Trophoblast cell (in vitro differentiated cells and primary cell): ENCODE results near the gene TRIM22.

Experiments used
- DNase-seq, 2 donors: peaks; one replicate each; pipeline ENCODE4 v3.0.0-alpha.2; 2016
- H2AFZ ChIP-seq: 2 replicates; pipeline ENCODE4 v1.6.1; 2013; ENCODE audit warnings: low read length, moderate library complexity, mild to moderate bottlenecking; ENCODE audit not compliant: insufficient read depth, poor library complexity
- H2AK5ac ChIP-seq: 2 replicates; pipeline ENCODE4 v1.6.1; 2013; ENCODE audit warnings: mild to moderate bottlenecking, low read length
- H2BK120ac ChIP-seq: 2 replicates; pipeline ENCODE4 v1.6.1; 2013; ENCODE audit warnings: low read length, mild to moderate bottlenecking, moderate library complexity; ENCODE audit not compliant: insufficient read depth, poor library complexity
- H2BK12ac ChIP-seq: 2 replicates; pipeline ENCODE4 v1.6.1; 2013; ENCODE audit warnings: mild to moderate bottlenecking, low read length, moderate library complexity
- H2BK5ac ChIP-seq: 2 replicates; pipeline ENCODE4 v1.6.1; 2013; ENCODE audit warnings: low read length, low read depth, moderate library complexity, mild to moderate bottlenecking; ENCODE audit not compliant: poor library complexity
- H3K14ac ChIP-seq: 2 replicates; pipeline ENCODE4 v1.6.1; 2013; ENCODE audit warnings: mild to moderate bottlenecking, low read length
- H3K18ac ChIP-seq: 2 replicates; pipeline ENCODE4 v1.6.1; 2013; ENCODE audit warnings: mild to moderate bottlenecking, low read length
- H3K23ac ChIP-seq: 2 replicates; pipeline ENCODE4 v1.6.1; 2013; ENCODE audit warnings: low read length
- H3K27ac ChIP-seq: 2 replicates; pipeline ENCODE4 v1.5.1; 2013; ENCODE audit warnings: low read depth, mild to moderate bottlenecking, inconsistent platforms, low read length, moderate library complexity
- H3K27me3 ChIP-seq: 2 replicates; pipeline ENCODE4 v1.6.1; 2013; ENCODE audit warnings: inconsistent platforms, mild to moderate bottlenecking, low read length, moderate library complexity; ENCODE audit not compliant: insufficient read depth
- H3K36me3 ChIP-seq, 2 experiments: 1 replicate in 1 of 2; 2 replicates in 1 of 2; pipeline ENCODE4 v1.6.1; 2013; ENCODE audit warnings: low read length in 2 of 2, mild to moderate bottlenecking in 2 of 2, moderate library complexity in 1 of 2; ENCODE audit not compliant: insufficient read depth in 2 of 2, control insufficient read depth in 1 of 2
- H3K4ac ChIP-seq: 2 replicates; pipeline ENCODE4 v1.6.1; 2013; ENCODE audit warnings: low read depth, mild to moderate bottlenecking, low read length, moderate library complexity
- H3K4me1 ChIP-seq, 2 experiments: 1 replicate in 1 of 2; 2 replicates in 1 of 2; pipeline ENCODE4 v1.6.1; 2013; ENCODE audit warnings: low read length in 2 of 2, mild to moderate bottlenecking in 2 of 2, moderate library complexity in 1 of 2; ENCODE audit not compliant: insufficient read depth in 2 of 2, control insufficient read depth in 1 of 2
- H3K4me2 ChIP-seq: 2 replicates; pipeline ENCODE4 v1.6.1; 2013; ENCODE audit warnings: inconsistent platforms, mild to moderate bottlenecking, low read length, moderate library complexity
- H3K4me3 ChIP-seq: 2 replicates; pipeline ENCODE4 v1.5.1; 2013; ENCODE audit warnings: mild to moderate bottlenecking, low read depth, low read length, inconsistent platforms
- H3K79me1 ChIP-seq: one replicate; pipeline ENCODE4 v1.6.1; 2013; ENCODE audit warnings: low read length
- H3K79me2 ChIP-seq: 2 replicates; pipeline ENCODE4 v1.6.1; 2013; ENCODE audit warnings: low read length, mild to moderate bottlenecking; ENCODE audit not compliant: control insufficient read depth, insufficient read depth, poor library complexity
- H3K9ac ChIP-seq: 2 replicates; pipeline ENCODE4 v1.6.1; 2013; ENCODE audit warnings: mild to moderate bottlenecking, low read length
- H3K9me3 ChIP-seq: 2 replicates; pipeline ENCODE4 v1.6.1; 2013; ENCODE audit warnings: low read depth, mild to moderate bottlenecking, control low read depth, inconsistent platforms, low read length; ENCODE audit not compliant: insufficient read depth
- H4K12ac ChIP-seq: 2 replicates; pipeline ENCODE4 v1.6.1; 2013; ENCODE audit warnings: low read depth, mild to moderate bottlenecking, low read length, moderate library complexity
- H4K8ac ChIP-seq: 2 replicates; pipeline ENCODE4 v1.6.1; 2013; ENCODE audit warnings: low read depth, mild to moderate bottlenecking, low read length, moderate library complexity
- H4K91ac ChIP-seq: one replicate; pipeline ENCODE4 v1.6.1; 2013; ENCODE audit warnings: low read depth, mild to moderate bottlenecking, low read length, moderate library complexity
- WGBS: extraction: QIAGEN DNeasy Blood & Tissue Kit; methylation state at CpG from one replicate; pipeline ENCODE4 v1.1.7; 2013; ENCODE audit warnings: missing lambda C conversion rate; ENCODE audit not compliant: insufficient read length, insufficient coverage; ENCODE audit errors: extremely low coverage; 5-methylcytosine and 5-hydroxymethylcytosine counted together

TRIM22 gene

DNA sequence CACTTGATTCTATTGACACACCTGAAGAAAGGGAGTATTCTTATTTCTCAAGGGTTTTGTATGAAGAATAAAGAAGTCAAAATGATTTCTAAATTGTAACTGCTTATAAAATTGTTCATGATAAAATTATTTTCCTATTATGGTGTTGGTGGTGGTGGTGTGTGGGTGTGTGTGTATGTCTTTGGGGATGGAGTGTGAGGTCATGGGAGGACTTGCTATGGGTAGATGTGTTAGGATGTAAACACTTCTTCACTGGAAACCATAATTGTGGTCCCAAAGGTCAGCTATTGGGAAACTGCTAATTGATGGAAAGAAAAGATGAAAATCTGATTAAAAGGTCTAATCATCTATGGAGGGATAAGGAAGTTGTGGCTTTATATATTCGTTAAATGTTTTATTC lies 5.1 kb downstream of the TRIM22 start:
- Histone ChIP-seq H2BK12ac (no peak overlapping the region), H2AFZ (no peak overlapping the region), H3K18ac (no peak overlapping the region), H3K9ac (no peak overlapping the region), H4K12ac (no peak overlapping the region), H3K9me3 (no peaks in the 10 kb centered on the region), H3K4me1 (peaks cover 0 to 4% of the 10 kb centered on the region in 2 experiments), H3K4me3 (no peak overlapping the region), H3K14ac (no peak overlapping the region), H3K4ac (no peak overlapping the region), H3K79me2 (no peaks in the 10 kb centered on the region), H3K27ac (no peak overlapping the region), H3K79me1 (peaks cover 11% of the 10 kb centered on the region), H3K27me3 (no peaks in the 10 kb centered on the region), H3K23ac (no peak overlapping the region), H3K36me3 (no peaks in the 10 kb centered on the region), H4K8ac (no peak overlapping the region), H2BK120ac (no peak overlapping the region), H4K91ac (no peak overlapping the region), H2BK5ac (no peak overlapping the region), H2AK5ac (no peak overlapping the region), H3K4me2 (no peak overlapping the region)
- no peak for DNase-seq
- WGBS, result no CpG with 5 or more reads among the region's 1 CpG

GRCh38 chr11:5695580-5695979 lies 6.0 kb downstream of the TRIM22 start:
- H3K79me1 ChIP-seq, result peaks cover 6% of the 10 kb centered on the region
- no peak for DNase-seq
- H2AFZ ChIP-seq, result no peak overlapping the region
- no peak overlapping the region for H3K14ac ChIP-seq
- no peak overlapping the region for H3K27ac ChIP-seq
- no peak overlapping the region for H3K18ac ChIP-seq
- no peak overlapping the region for H3K9ac ChIP-seq
- no peak overlapping the region for H4K8ac ChIP-seq
- no peak overlapping the region for H3K4me3 ChIP-seq
- H3K79me2 ChIP-seq, result no peaks in the 10 kb centered on the region
- H4K91ac ChIP-seq, result no peak overlapping the region
- WGBS, result no CpG with 5 or more reads among the region's 1 CpG
- no peak overlapping the region for H2BK5ac ChIP-seq
- H3K27me3 ChIP-seq, result no peaks in the 10 kb centered on the region
- peaks cover 0 to 4% of the 10 kb centered on the region in 2 experiments for H3K4me1 ChIP-seq
- no peak overlapping the region for H3K23ac ChIP-seq
- H4K12ac ChIP-seq, result no peak overlapping the region
- H2AK5ac ChIP-seq, result no peak overlapping the region
- no peaks in the 10 kb centered on the region for H3K36me3 ChIP-seq
- H2BK12ac ChIP-seq, result no peak overlapping the region
- no peak overlapping the region for H3K4ac ChIP-seq
- H3K9me3 ChIP-seq, result no peaks in the 10 kb centered on the region
- no peak overlapping the region for H2BK120ac ChIP-seq
- no peak overlapping the region for H3K4me2 ChIP-seq

GRCh38 chr11:5696210-5696609 lies 6.6 kb downstream of the TRIM22 start:
- no peaks in the 10 kb centered on the region for H3K36me3 ChIP-seq
- no peak overlapping the region for H3K4ac ChIP-seq
- no peak overlapping the region for H3K9ac ChIP-seq
- H3K4me1 ChIP-seq, result peaks cover 0 to 4% of the 10 kb centered on the region in 2 experiments
- H2AFZ ChIP-seq, result no peak overlapping the region
- no peak overlapping the region for H3K23ac ChIP-seq
- no peak overlapping the region for H4K12ac ChIP-seq
- no peak overlapping the region for H3K14ac ChIP-seq
- H2BK5ac ChIP-seq, result no peak overlapping the region
- no peak overlapping the region for H3K4me3 ChIP-seq
- H3K4me2 ChIP-seq, result no peak overlapping the region
- no peaks in the 10 kb centered on the region for H3K79me2 ChIP-seq
- DNase-seq, result no peak
- H3K79me1 ChIP-seq, result no peaks in the 10 kb centered on the region
- no CpG with 5 or more reads among the region's 2 CpGs for WGBS
- H4K91ac ChIP-seq, result no peak overlapping the region
- no peaks in the 10 kb centered on the region for H3K27me3 ChIP-seq
- H3K18ac ChIP-seq, result no peak overlapping the region
- H3K9me3 ChIP-seq, result no peaks in the 10 kb centered on the region
- H2BK120ac ChIP-seq, result no peak overlapping the region
- no peak overlapping the region for H3K27ac ChIP-seq
- no peak overlapping the region for H2AK5ac ChIP-seq
- H2BK12ac ChIP-seq, result no peak overlapping the region
- no peak overlapping the region for H4K8ac ChIP-seq

GRCh38 chr11:5698281-5698680 lies 8.7 kb downstream of the TRIM22 start:
- H2AK5ac ChIP-seq, result no peak overlapping the region
- H2BK120ac ChIP-seq, result no peak overlapping the region
- no peak overlapping the region for H3K4me2 ChIP-seq
- no peak overlapping the region for H3K14ac ChIP-seq
- H3K79me2 ChIP-seq, result no peaks in the 10 kb centered on the region
- H4K12ac ChIP-seq, result no peak overlapping the region
- peaks cover 0 to 4% of the 10 kb centered on the region in 2 experiments for H3K4me1 ChIP-seq
- H2BK12ac ChIP-seq, result no peak overlapping the region
- no peaks in the 10 kb centered on the region for H3K36me3 ChIP-seq
- H3K4me3 ChIP-seq, result no peak overlapping the region
- H3K79me1 ChIP-seq, result no peaks in the 10 kb centered on the region
- no peaks in the 10 kb centered on the region for H3K27me3 ChIP-seq
- H3K18ac ChIP-seq, result no peak overlapping the region
- no peak overlapping the region for H3K9ac ChIP-seq
- no peak overlapping the region for H3K27ac ChIP-seq
- H4K8ac ChIP-seq, result no peak overlapping the region
- no peak overlapping the region for H2BK5ac ChIP-seq
- H3K9me3 ChIP-seq, result no peaks in the 10 kb centered on the region
- H4K91ac ChIP-seq, result no peak overlapping the region
- WGBS, result no CpG with 5 or more reads among the region's 7 CpGs
- no peak for DNase-seq
- no peak overlapping the region for H3K4ac ChIP-seq
- no peak overlapping the region for H2AFZ ChIP-seq
- no peak overlapping the region for H3K23ac ChIP-seq
